PC-9 (cell line): ENCODE data around the gene CTIF.

Source experiments
- CTCF ChIP-seq: fragments of 200-600 bp; sonication (generic); conservative IDR thresholded peaks from 2 replicates; pipeline ENCODE4 v1.6.1; 2017; ENCODE audit warnings: mixed run types, antibody characterized with exemption, mild to moderate bottlenecking, moderate library complexity
- EZH2 ChIP-seq: fragments of 200-600 bp; sonication (generic); IDR thresholded peaks from 2 replicates; pipeline ENCODE4 v1.8.0; 2017; ENCODE audit warnings: antibody characterized with exemption, low read depth

DNA sequence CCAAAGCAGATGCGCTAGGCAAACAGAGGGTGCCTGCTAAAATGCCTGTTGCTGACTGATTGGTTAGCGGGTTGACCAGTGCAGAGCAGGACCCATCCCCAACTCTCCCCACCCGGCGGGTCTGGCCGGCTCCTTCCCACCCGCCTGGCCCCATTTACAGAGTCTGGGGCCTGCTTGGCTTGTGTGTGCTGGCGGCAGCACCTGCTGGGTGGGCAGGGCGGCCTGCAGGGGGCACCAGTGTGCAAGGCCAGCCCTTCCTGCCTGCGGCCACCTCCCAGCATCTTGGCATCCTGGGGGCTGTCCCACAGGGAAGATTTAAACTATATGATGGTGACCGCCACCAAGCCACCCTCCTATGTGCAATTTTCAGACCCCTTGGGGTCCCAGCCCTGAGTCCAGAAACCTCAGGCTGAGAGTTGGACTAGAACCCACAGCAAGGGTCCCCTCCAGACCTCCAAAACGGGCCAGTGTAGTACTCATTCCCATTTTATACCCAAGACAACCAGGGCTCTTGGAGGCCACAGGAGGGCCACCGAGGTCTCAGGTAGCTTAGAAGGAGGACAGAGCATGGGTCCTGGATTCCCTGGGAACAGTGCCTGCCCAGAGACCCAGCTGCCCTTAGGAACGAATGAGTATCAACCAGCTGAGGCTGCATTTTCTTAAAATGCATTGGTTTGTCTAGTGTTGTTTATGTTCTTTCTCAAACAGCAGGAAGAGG is 238.4 kb downstream of the CTIF start:
- peak; percentile 86 for TF ChIP-seq CTCF
- TF ChIP-seq EZH2: no peak
